SJSA1 (cell line): Measurements from ENCODE around the gene EIF1AD. TPM values are rescaled to one million over a fixed set of nuclear protein-coding genes. Genes with fewer than 3 reads are reported as not detected.
A peak's percentile ranks its signal among the peaks of the same experiment; 100 is the strongest.
"Not testable (repeated sequence)": the region's sequence is repeated elsewhere in the genome, so short reads cannot be mapped to it uniquely, and the experiment has no call there.

Experiments
- DNase-seq, 2 experiments: peaks; one replicate each; pipeline ENCODE4 v3.0.0-alpha.2; 2015 to 2020; ENCODE audit warnings: low spot score in 2 of 2, low read depth in 1 of 2
- H3K27ac ChIP-seq: fragments of 250-450 bp; sonication (Bioruptor Pico); 2 replicates; pipeline ENCODE4 v1.5.1; 2020; ENCODE audit warnings: mild to moderate bottlenecking, moderate library complexity
- H3K27me3 ChIP-seq: fragments of 250-450 bp; sonication (Bioruptor Pico); replicated peaks from 2 replicates; pipeline ENCODE4 v1.5.1; 2020; ENCODE audit warnings: mild to moderate bottlenecking, moderate library complexity
- H3K36me3 ChIP-seq: fragments of 250-450 bp; sonication (Bioruptor Pico); 2 replicates; pipeline ENCODE4 v1.5.1; 2020; ENCODE audit warnings: mild to moderate bottlenecking
- H3K4me1 ChIP-seq: fragments of 250-450 bp; sonication (Bioruptor Pico); replicated peaks from 2 replicates; pipeline ENCODE4 v1.6.1; 2021; ENCODE audit warnings: mild to moderate bottlenecking
- H3K4me3 ChIP-seq: fragments of 250-450 bp; sonication (Bioruptor Pico); 2 replicates; pipeline ENCODE4 v1.5.1; 2020; ENCODE audit warnings: mild to moderate bottlenecking
- H3K9me3 ChIP-seq: fragments of 250-450 bp; sonication (Bioruptor Pico); replicated peaks from 2 replicates; pipeline ENCODE4 v1.5.1; 2020; ENCODE audit warnings: mild to moderate bottlenecking
- total RNA-seq: library from RNA; depleted of rRNA; stranded (reverse); fragments of >200 nt; shearing (Covaris generic); gene quantifications from 2 replicates; pipeline ENCODE4 v1.2.3, GENCODE V29; 2014

EIF1AD gene
- total RNA-seq, 1 experiment from 2014 or later: 93.2 TPM

GRCh38 chr11:66037327-66037726, 35.4 kb upstream of the EIF1AD start:
- DNase-seq: no peak
- H3K4me1 ChIP-seq: no peaks in the 10 kb centered on the region
- 0 out of 2 replicates have a peak, but pooled peaks cover 2% of the 10 kb centered on the region for H3K9me3 ChIP-seq
- H3K27ac ChIP-seq: no peak overlapping the region
- H3K4me3 ChIP-seq: no peak overlapping the region
- no peaks in the 10 kb centered on the region for H3K27me3 ChIP-seq
- no peaks in the 10 kb centered on the region for H3K36me3 ChIP-seq

- H3K4me1 ChIP-seq: no peaks in the 10 kb centered on the region
- H3K4me3 ChIP-seq: no peak overlapping the region
- H3K36me3 ChIP-seq: no peaks in the 10 kb centered on the region
- H3K27ac ChIP-seq: no peak overlapping the region
- H3K9me3 ChIP-seq: 0 out of 2 replicates have a peak, but pooled peaks cover 2% of the 10 kb centered on the region
- DNase-seq: no peak
- no peaks in the 10 kb centered on the region for H3K27me3 ChIP-seq
These were observed 34.4 kb upstream of the EIF1AD start for GRCh38 chr11:66036334-66036710.

- H3K4me1 ChIP-seq: no peaks in the 10 kb centered on the region
- DNase-seq: no peak
- H3K27ac ChIP-seq: no peak overlapping the region
These were observed 33.8 kb upstream of the EIF1AD start for GRCh38 chr11:66035653-66036333.

GRCh38 chr11:66032957-66033735, 31.2 kb upstream of the EIF1AD start:
- Histone ChIP-seq H3K9me3 (0 out of 2 replicates have a peak, but pooled peaks cover 2% of the 10 kb centered on the region), H3K4me1 (no peaks in the 10 kb centered on the region), H3K27ac (no peak overlapping the region), H3K27me3 (no peaks in the 10 kb centered on the region), H3K36me3 (no peaks in the 10 kb centered on the region), H3K4me3 (no peak overlapping the region)
- no peak for DNase-seq

More at GRCh38 chr11:66035653-66036333, 33.8 kb upstream of the EIF1AD start:
- no peaks in the 10 kb centered on the region for H3K27me3 ChIP-seq
- H3K4me3 ChIP-seq: no peak overlapping the region
- no peaks in the 10 kb centered on the region for H3K36me3 ChIP-seq
- H3K9me3 ChIP-seq: 0 out of 2 replicates have a peak, but pooled peaks cover 2% of the 10 kb centered on the region

- Histone ChIP-seq H3K27ac (no peak within 1 kb of the TSS), H3K4me1 (peaks cover 16% of the 10 kb centered on the region), H3K4me3 (no peak within 1 kb of the TSS), H3K9me3 (no peaks in the 10 kb centered on the region), H3K27me3 (no peaks in the 10 kb centered on the region), H3K36me3 (no peaks in the 10 kb centered on the region)
- peak in 1 of 2 experiments; percentile 50 for DNase-seq
These were observed 24.1 kb upstream of the EIF1AD start, which contains the start of gene CATSPER1 for GRCh38 chr11:66026017-66026529. CATSPER1 (minus strand) TSS chr11:66026479; CDS start chr11:66026379, 100 bp downstream.

GRCh38 chr11:66023186-66023440, 21.2 kb upstream of the EIF1AD start:
- H3K27me3 ChIP-seq, H3K36me3 ChIP-seq, H3K27ac ChIP-seq, DNase-seq, H3K4me3 ChIP-seq, H3K9me3 ChIP-seq: not testable (repeated sequence)
- peaks cover 27% of the 10 kb centered on the region for H3K4me1 ChIP-seq

GRCh38 chr11:66022401-66023185, 20.6 kb upstream of the EIF1AD start:
- H3K4me1 ChIP-seq: peaks cover 27% of the 10 kb centered on the region
- DNase-seq: peak; percentile 87 to 89

GRCh38 chr11:66020618-66021357, 18.8 kb upstream of the EIF1AD start:
- H3K27me3 ChIP-seq: no peaks in the 10 kb centered on the region
- H3K9me3 ChIP-seq: no peaks in the 10 kb centered on the region
- peaks cover 36% of the 10 kb centered on the region for H3K4me1 ChIP-seq
- peak; percentile 83 to 98 for DNase-seq
- peak overlapping the region; percentile 71 for H3K27ac ChIP-seq
- H3K36me3 ChIP-seq: peaks cover 4% of the 10 kb centered on the region; the same call in 1 of the 2 replicates
- H3K4me3 ChIP-seq: no peak overlapping the region

More at GRCh38 chr11:66022401-66023185, 20.6 kb upstream of the EIF1AD start:
- H3K4me3 ChIP-seq: no peak overlapping the region
- H3K27me3 ChIP-seq: no peaks in the 10 kb centered on the region
- H3K9me3 ChIP-seq: no peaks in the 10 kb centered on the region
- no peak overlapping the region for H3K27ac ChIP-seq
- no peaks in the 10 kb centered on the region for H3K36me3 ChIP-seq

GRCh38 chr11:66020212-66020611, 18.3 kb upstream of the EIF1AD start:
- Histone ChIP-seq H3K36me3 (peaks cover 4% of the 10 kb centered on the region; the same call in 1 of the 2 replicates), H3K9me3 (no peaks in the 10 kb centered on the region), H3K4me3 (no peak overlapping the region), H3K4me1 (peaks cover 42% of the 10 kb centered on the region), H3K27me3 (no peaks in the 10 kb centered on the region), H3K27ac (peak overlapping the region; percentile 71; the same call in 1 of the 2 replicates)
- no peak for DNase-seq

- Histone ChIP-seq H3K4me3 (no peak overlapping the region), H3K9me3 (no peaks in the 10 kb centered on the region), H3K36me3 (peaks cover 4% of the 10 kb centered on the region; the same call in 1 of the 2 replicates), H3K4me1 (peaks cover 50% of the 10 kb centered on the region), H3K27ac (no peak overlapping the region), H3K27me3 (no peaks in the 10 kb centered on the region)
- DNase-seq: no peak
These were observed 15.4 kb upstream of the EIF1AD start for GRCh38 chr11:66017321-66017720.

- no peak for DNase-seq
- H3K4me1 ChIP-seq: peaks cover 45% of the 10 kb centered on the region
- no peaks in the 10 kb centered on the region for H3K9me3 ChIP-seq
- H3K27me3 ChIP-seq: no peaks in the 10 kb centered on the region
- H3K27ac ChIP-seq: no peak overlapping the region
- H3K4me3 ChIP-seq: no peak overlapping the region
- peaks cover 4% of the 10 kb centered on the region; the same call in 1 of the 2 replicates for H3K36me3 ChIP-seq
These were observed 14.8 kb upstream of the EIF1AD start for GRCh38 chr11:66016793-66017177.

- H3K27me3 ChIP-seq: no peaks in the 10 kb centered on the region
- H3K9me3 ChIP-seq: no peaks in the 10 kb centered on the region
- peaks cover 4% of the 10 kb centered on the region; the same call in 1 of the 2 replicates for H3K36me3 ChIP-seq
- H3K27ac ChIP-seq: peak overlapping the region; percentile 75
- H3K4me1 ChIP-seq: peaks cover 39% of the 10 kb centered on the region
- DNase-seq: no peak
- no peak overlapping the region for H3K4me3 ChIP-seq
These were observed 14.2 kb upstream of the EIF1AD start for GRCh38 chr11:66015936-66016792.
